Neuronal stem cell (in vitro differentiated cells): ENCODE data around the gene JUND.

Experiments used
- DNase-seq: peaks from one replicate; pipeline ENCODE4 v3.0.0-alpha.2; 2013; ENCODE audit warnings: low spot score
- H2AFZ ChIP-seq: one replicate; pipeline ENCODE4 v1.6.1; 2013; ENCODE audit warnings: mild to moderate bottlenecking, low read length, inconsistent platforms
- H2AK5ac ChIP-seq: 2 replicates; pipeline ENCODE4 v1.6.1; 2013; ENCODE audit warnings: low read depth, mild to moderate bottlenecking, inconsistent platforms, low read length, moderate library complexity, mixed read lengths
- H2BK120ac ChIP-seq: 2 replicates; pipeline ENCODE4 v1.6.1; 2013; ENCODE audit warnings: low read depth, mild to moderate bottlenecking, inconsistent platforms, low read length, moderate library complexity, mixed read lengths
- H2BK12ac ChIP-seq: one replicate; pipeline ENCODE4 v1.6.1; 2013; ENCODE audit warnings: low read length, inconsistent platforms
- H2BK15ac ChIP-seq: 2 replicates; pipeline ENCODE4 v1.6.1; 2013; ENCODE audit warnings: mild to moderate bottlenecking, low read length, inconsistent platforms, mixed read lengths
- H2BK5ac ChIP-seq: one replicate; pipeline ENCODE4 v1.6.1; 2013; ENCODE audit warnings: inconsistent platforms, mild to moderate bottlenecking, low read length, moderate library complexity
- H3K14ac ChIP-seq: one replicate; pipeline ENCODE4 v1.6.1; 2013; ENCODE audit warnings: low read length, inconsistent platforms
- H3K18ac ChIP-seq: 2 replicates; pipeline ENCODE4 v1.6.1; 2013; ENCODE audit warnings: low read length, inconsistent platforms
- H3K23ac ChIP-seq: 2 replicates; pipeline ENCODE4 v1.6.1; 2013; ENCODE audit warnings: low read depth, mild to moderate bottlenecking, mixed read lengths, low read length, inconsistent platforms; ENCODE audit not compliant: poor library complexity
- H3K27ac ChIP-seq: replicated peaks from 3 replicates; pipeline ENCODE4 v1.5.1; 2013; ENCODE audit warnings: low read length, inconsistent platforms
- H3K27me3 ChIP-seq, 3 experiments: 2 replicates each; pipeline ENCODE4 v1.6.1; 2013; ENCODE audit warnings: low read length in 3 of 3, mild to moderate bottlenecking in 2 of 3, inconsistent platforms in 1 of 3, low read depth in 1 of 3, mixed read lengths in 1 of 3, moderate library complexity in 1 of 3; ENCODE audit not compliant: control insufficient read depth in 3 of 3, insufficient read depth in 3 of 3
- H3K36me3 ChIP-seq, 2 donors: replicated peaks in 1 of 2; 2 replicates each; pipeline ENCODE4 v1.6.1; 2013; ENCODE audit warnings: low read length in 2 of 2; ENCODE audit not compliant: control insufficient read depth in 2 of 2, insufficient read depth in 2 of 2
- H3K4ac ChIP-seq: 2 replicates; pipeline ENCODE4 v1.6.1; 2013; ENCODE audit warnings: inconsistent platforms, mild to moderate bottlenecking, low read length, moderate library complexity
- H3K4me1 ChIP-seq, 2 donors: 1 replicate in 1 of 2; 2 replicates in 1 of 2; pipeline ENCODE4 v1.6.1; 2013; ENCODE audit warnings: low read length in 2 of 2, low read depth in 1 of 2; ENCODE audit not compliant: control insufficient read depth in 2 of 2, insufficient read depth in 1 of 2
- H3K4me2 ChIP-seq: one replicate; pipeline ENCODE4 v1.6.1; 2013; ENCODE audit warnings: mild to moderate bottlenecking, low read length, inconsistent platforms; ENCODE audit not compliant: insufficient read depth, poor library complexity, severe bottlenecking
- H3K4me3 ChIP-seq, 2 donors: 2 replicates each; pipeline ENCODE4 v1.5.1; 2013; ENCODE audit warnings: low read length in 2 of 2, mild to moderate bottlenecking in 2 of 2, inconsistent platforms in 1 of 2, moderate library complexity in 1 of 2
- H3K79me1 ChIP-seq: one replicate; pipeline ENCODE4 v1.6.1; 2013; ENCODE audit warnings: low read depth, mild to moderate bottlenecking, inconsistent platforms, low read length, moderate library complexity
- H3K9ac ChIP-seq: one replicate; pipeline ENCODE4 v1.6.1; 2013; ENCODE audit warnings: mild to moderate bottlenecking, low read depth, low read length, inconsistent platforms; ENCODE audit not compliant: poor library complexity
- H3K9me3 ChIP-seq, 2 donors: replicated peaks in 1 of 2; 2 replicates each; pipeline versions ENCODE3 to v1.6.1; 2013; ENCODE audit warnings: low read length in 2 of 2, mild to moderate bottlenecking in 2 of 2, inconsistent platforms in 1 of 2, low read depth in 1 of 2, mixed read lengths in 1 of 2, moderate library complexity in 1 of 2; ENCODE audit not compliant: control insufficient read depth in 2 of 2, insufficient read depth in 1 of 2
- H4K8ac ChIP-seq: one replicate; pipeline ENCODE4 v1.6.1; 2013; ENCODE audit warnings: low read depth, mild to moderate bottlenecking, inconsistent platforms, low read length, moderate library complexity
- H4K91ac ChIP-seq: one replicate; pipeline ENCODE4 v1.6.1; 2013; ENCODE audit warnings: low read length, low read depth, mild to moderate bottlenecking, inconsistent platforms; ENCODE audit not compliant: poor library complexity
- WGBS, 2 donors: extraction: QIAGEN DNeasy Blood & Tissue Kit; methylation state at CpG; one replicate each; pipeline ENCODE4 v1.1.7; 2013; ENCODE audit warnings: missing lambda C conversion rate in 2 of 2, mixed read lengths in 1 of 2; ENCODE audit not compliant: insufficient read length in 2 of 2, insufficient replicate concordance in 1 of 2; ENCODE audit errors: extremely low coverage in 2 of 2; 5-methylcytosine and 5-hydroxymethylcytosine counted together

Gene JUND

GRCh38 chr19:18234194-18234593, 47.2 kb downstream of the JUND start:
- Histone ChIP-seq H3K4me3 (no peak overlapping the region), H3K9ac (no peak overlapping the region), H3K27me3 (peaks cover 0 to 17% (median 9%) of the 10 kb centered on the region in 3 experiments), H2BK120ac (no peak overlapping the region), H2BK12ac (no peak overlapping the region), H3K23ac (no peak overlapping the region), H2AFZ (no peak overlapping the region), H2AK5ac (no peak overlapping the region), H2BK5ac (no peak overlapping the region), H4K91ac (no peak overlapping the region), H3K36me3 (no peaks in the 10 kb centered on the region), H4K8ac (no peak overlapping the region), H2BK15ac (no peak overlapping the region), H3K4me1 (peaks cover 4 to 6% of the 10 kb centered on the region in 2 donors), H3K4me2 (no peak overlapping the region), H3K79me1 (peaks cover 3% of the 10 kb centered on the region), H3K9me3 (peaks cover 0 to 4% of the 10 kb centered on the region in 2 donors), H3K14ac (no peak overlapping the region), H3K4ac (no peak overlapping the region), H3K27ac (no peak overlapping the region), H3K18ac (no peak overlapping the region)
- no CpG with 5 or more reads among the region's 6 CpGs for WGBS, 2 donors
- no peak for DNase-seq

GRCh38 chr19:18233224-18233825, 48.1 kb downstream of the JUND start:
- H3K4me3 ChIP-seq, result peak overlapping the region in 1 of 2 donors; percentile 32
- H2BK120ac ChIP-seq, result no peak overlapping the region
- H2BK15ac ChIP-seq, result no peak overlapping the region
- no peak overlapping the region for H2BK12ac ChIP-seq
- peaks cover 3% of the 10 kb centered on the region for H3K79me1 ChIP-seq
- H3K27ac ChIP-seq, result no peak overlapping the region
- no peak overlapping the region for H4K8ac ChIP-seq
- no CpG with 5 or more reads among the region's 37 CpGs for WGBS, 2 donors
- H3K4me2 ChIP-seq, result peak overlapping the region; percentile 66
- peak overlapping the region; percentile 65 for H3K23ac ChIP-seq
- H3K4me1 ChIP-seq, result peaks cover 4 to 6% of the 10 kb centered on the region in 2 donors
- no peak overlapping the region for H2BK5ac ChIP-seq
- H3K36me3 ChIP-seq, result no peaks in the 10 kb centered on the region
- peaks cover 0 to 17% (median 9%) of the 10 kb centered on the region in 3 experiments for H3K27me3 ChIP-seq
- H3K4ac ChIP-seq, result no peak overlapping the region
- no peak overlapping the region for H4K91ac ChIP-seq
- DNase-seq, result no peak
- peak overlapping the region; percentile 47 for H2AFZ ChIP-seq
- H3K14ac ChIP-seq, result no peak overlapping the region
- peaks cover 0 to 4% of the 10 kb centered on the region in 2 donors for H3K9me3 ChIP-seq
- H2AK5ac ChIP-seq, result no peak overlapping the region
- H3K9ac ChIP-seq, result no peak overlapping the region
- H3K18ac ChIP-seq, result no peak overlapping the region

DNA sequence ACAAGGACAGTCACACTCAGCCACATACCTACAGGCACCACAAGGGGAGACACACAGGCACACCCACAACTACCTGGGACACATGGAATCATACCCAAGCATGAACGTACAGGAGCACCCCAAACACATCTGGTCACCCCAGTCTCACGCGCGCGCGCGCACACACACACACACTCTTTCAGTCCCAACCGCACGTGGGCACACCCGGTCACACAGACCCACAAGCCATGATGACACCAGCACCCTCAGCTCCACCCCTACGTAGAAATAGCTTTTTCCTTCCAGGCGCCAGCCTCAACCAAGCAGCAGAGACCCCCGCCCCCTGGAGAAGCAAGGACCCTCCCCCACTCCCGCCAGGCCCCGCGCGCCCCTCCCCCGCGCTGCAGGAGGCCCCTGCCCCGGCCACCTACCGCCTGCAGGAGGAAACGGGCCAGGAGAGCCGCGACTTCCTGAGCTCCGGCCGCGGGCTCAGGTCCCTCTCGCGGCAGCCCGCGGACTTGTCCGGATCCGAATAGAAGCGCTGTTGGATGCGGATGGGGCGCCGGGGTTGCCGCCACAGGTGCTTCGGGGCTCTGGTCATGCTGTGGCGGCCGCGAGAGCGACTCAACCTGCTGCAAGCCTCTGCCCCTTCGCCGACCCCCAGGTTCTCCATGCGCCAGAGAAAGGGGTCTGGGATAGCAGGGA, 48.7 kb downstream of the JUND start:
- no peak overlapping the region for H4K91ac ChIP-seq

DNA sequence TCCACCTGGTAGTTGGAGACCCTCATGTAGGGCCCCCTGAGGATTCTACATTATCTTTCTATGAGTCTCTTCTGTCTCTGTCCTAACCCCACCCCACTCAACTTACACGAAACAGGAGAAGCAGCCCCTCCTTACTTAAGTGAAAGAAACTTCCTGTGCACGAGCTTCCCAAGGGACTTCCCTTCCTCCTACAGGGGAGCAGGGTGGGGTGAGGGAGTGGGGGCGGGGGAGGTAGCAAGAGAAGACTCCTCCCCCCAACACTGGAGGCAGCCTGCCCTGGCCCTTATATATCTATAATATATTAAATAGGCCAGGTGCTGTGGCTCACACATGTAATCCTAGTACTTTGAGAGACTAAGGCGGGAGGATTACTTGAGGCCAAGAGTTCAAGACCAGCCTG, 49.6 kb downstream of the JUND start:
- H4K91ac ChIP-seq, result no peak overlapping the region
- no peak overlapping the region for H3K4me2 ChIP-seq
- no peak overlapping the region for H2AFZ ChIP-seq
- no peak overlapping the region for H4K8ac ChIP-seq
- no CpG with 5 or more reads among the region's 4 CpGs for WGBS, 2 donors
- H3K4me3 ChIP-seq, result no peak overlapping the region
- no peak overlapping the region for H2BK12ac ChIP-seq
- no peak overlapping the region for H3K27ac ChIP-seq
- no peaks in the 10 kb centered on the region for H3K36me3 ChIP-seq
- no peak overlapping the region for H3K18ac ChIP-seq
- peaks cover 4 to 6% of the 10 kb centered on the region in 2 donors for H3K4me1 ChIP-seq
- peaks cover 0 to 19% (median 17%) of the 10 kb centered on the region in 3 experiments for H3K27me3 ChIP-seq
- peaks cover 3% of the 10 kb centered on the region for H3K79me1 ChIP-seq
- no peak overlapping the region for H2BK120ac ChIP-seq
- H3K23ac ChIP-seq, result no peak overlapping the region
- no peak overlapping the region for H3K9ac ChIP-seq
- H2AK5ac ChIP-seq, result no peak overlapping the region
- peaks cover 0 to 4% of the 10 kb centered on the region in 2 donors for H3K9me3 ChIP-seq
- H2BK15ac ChIP-seq, result no peak overlapping the region
- H3K14ac ChIP-seq, result no peak overlapping the region
- H3K4ac ChIP-seq, result no peak overlapping the region
- no peak overlapping the region for H2BK5ac ChIP-seq
- DNase-seq, result no peak

More for the DNA sequence above, 48.7 kb downstream of the JUND start:
- H3K4me1 ChIP-seq, result peaks cover 4 to 6% of the 10 kb centered on the region in 2 donors
- no peak overlapping the region for H3K4ac ChIP-seq
- peak; percentile 82 for DNase-seq
- H3K27me3 ChIP-seq, result peaks cover 0 to 17% (median 10%) of the 10 kb centered on the region in 3 experiments
- H2AFZ ChIP-seq, result peak overlapping the region; percentile 47
- peak overlapping the region; percentile 1 for H3K18ac ChIP-seq
- no peak overlapping the region for H2BK120ac ChIP-seq
- H2BK5ac ChIP-seq, result no peak overlapping the region
- H3K27ac ChIP-seq, result no peak overlapping the region
- no CpG with 5 or more reads among the region's 46 CpGs for WGBS, 2 donors
- H2BK12ac ChIP-seq, result no peak overlapping the region
- H2BK15ac ChIP-seq, result no peak overlapping the region
- no peak overlapping the region for H3K14ac ChIP-seq
- no peak overlapping the region for H4K8ac ChIP-seq
- no peaks in the 10 kb centered on the region for H3K36me3 ChIP-seq
- peak overlapping the region; percentile 65 for H3K23ac ChIP-seq
- peak overlapping the region; percentile 30 for H3K9ac ChIP-seq
- peaks cover 3% of the 10 kb centered on the region for H3K79me1 ChIP-seq
- peak overlapping the region; percentile 3 to 32 for H3K4me3 ChIP-seq
- H3K4me2 ChIP-seq, result peak overlapping the region; percentile 66
- H3K9me3 ChIP-seq, result peaks cover 0 to 4% of the 10 kb centered on the region in 2 donors
- H2AK5ac ChIP-seq, result no peak overlapping the region
